Esophagus muscularis mucosa (tissue), 4 donors: ENCODE data around the gene ASIC2. TPM values are rescaled to one million over a fixed set of nuclear protein-coding genes. Genes with fewer than 3 reads are reported as not detected.

ENCODE experiments used
- DNase-seq: peaks from one replicate; pipeline ENCODE4 v3.0.0-alpha.2; 2017; ENCODE audit errors: extremely low spot score
- H3K27ac ChIP-seq, 4 donors: fragments of 200-600 bp; sonication (generic); replicated peaks in 1 of 4; 1 replicate in 3 of 4; 2 replicates in 1 of 4; pipeline ENCODE4 v1.5.1; 2016 to 2019; ENCODE audit warnings: mild to moderate bottlenecking in 1 of 4
- H3K27me3 ChIP-seq, 4 donors: fragments of 200-600 bp; sonication (generic); one replicate each; pipeline versions ENCODE4 v1.5.1 to v1.6.0; 2016 to 2019
- H3K36me3 ChIP-seq, 4 donors: fragments of 200-600 bp; sonication (generic); one replicate each; pipeline ENCODE4 v1.5.1; 2016 to 2019
- H3K4me1 ChIP-seq, 4 donors: fragments of 200-600 bp; sonication (generic); one replicate each; pipeline ENCODE4 v1.5.1; 2016 to 2019
- H3K4me3 ChIP-seq, 4 donors: fragments of 200-600 bp; sonication (generic); 1 replicate in 2 of 4; 2 replicates in 2 of 4; pipeline ENCODE4 v1.5.1; 2016 to 2019; ENCODE audit warnings: mild to moderate bottlenecking in 4 of 4, moderate library complexity in 1 of 4
- H3K9me3 ChIP-seq, 4 donors: fragments of 200-600 bp; sonication (generic); 1 replicate in 3 of 4; 2 replicates in 1 of 4; pipeline ENCODE4 v1.5.1; 2016 to 2019
- CTCF ChIP-seq, 3 experiments: fragments of 200-600 bp in 2 of 3; fragments of 450-650 bp in 1 of 3; sonication (generic) in 2 of 3; IDR thresholded peaks; one replicate each; pipeline ENCODE4 v1.5.1; 2017 to 2019; ENCODE audit warnings: antibody characterized with exemption in 3 of 3, mild to moderate bottlenecking in 2 of 3, moderate library complexity in 1 of 3
- EP300 ChIP-seq: sonication (generic); formaldehyde crosslinking; IDR thresholded peaks from one replicate; pipeline ENCODE4 v1.6.1; 2017; ENCODE audit warnings: antibody characterized with exemption
- POLR2A ChIP-seq: fragments of 450-650 bp; IDR thresholded peaks from one replicate; pipeline ENCODE4 v1.6.1; 2017; ENCODE audit warnings: antibody characterized with exemption, moderate library complexity, mild to moderate bottlenecking, low read depth
- POLR2AphosphoS5 ChIP-seq, 2 donors: sonication (generic); formaldehyde crosslinking; IDR thresholded peaks; one replicate each; pipeline ENCODE4 v1.6.1; 2017; ENCODE audit warnings: antibody characterized with exemption in 2 of 2
- WGBS: methylation state at CpG from one replicate; pipeline ENCODE4 v1.1.5; 2018; 5-methylcytosine and 5-hydroxymethylcytosine counted together
- intact Hi-C: fragments of 100-400 bp; cut with DNase I; formaldehyde crosslinking; loops from one replicate; pipeline ENCODE4 v1.15.1; 2023
- total RNA-seq, 4 donors: library from RNA; depleted of rRNA; stranded (reverse); fragments of >200 nt; gene quantifications; one replicate each; pipeline versions ENCODE4 v1.1.0 to v1.2.1, GENCODE V29; 2016

ASIC2 gene
- total RNA-seq, 4 donors from 2014 or later = 0.13 TPM; not detected in 3

GRCh38 chr17:33258296-33258695, 34.8 kb downstream of the ASIC2 start:
- H3K27me3 ChIP-seq = peaks cover 0 to 33% (median 0%) of the 10 kb centered on the region in 4 donors
- H3K4me3 ChIP-seq = no peak overlapping the region
- H3K9me3 ChIP-seq = no peaks in the 10 kb centered on the region
- no peak overlapping the region for H3K27ac ChIP-seq
- DNase-seq = no peak
- TF ChIP-seq POLR2A (no peak), EP300 (no peak), CTCF (IDR thresholded peaks at IDR 0.05) (no peak), POLR2AphosphoS5 (IDR thresholded peaks at IDR 0.05) (no peak)
- H3K36me3 ChIP-seq = no peaks in the 10 kb centered on the region
- intact Hi-C loops = no loop called here
- 63% methylated on average over 3 of the region's 3 CpGs for WGBS
- no peaks in the 10 kb centered on the region for H3K4me1 ChIP-seq

DNA sequence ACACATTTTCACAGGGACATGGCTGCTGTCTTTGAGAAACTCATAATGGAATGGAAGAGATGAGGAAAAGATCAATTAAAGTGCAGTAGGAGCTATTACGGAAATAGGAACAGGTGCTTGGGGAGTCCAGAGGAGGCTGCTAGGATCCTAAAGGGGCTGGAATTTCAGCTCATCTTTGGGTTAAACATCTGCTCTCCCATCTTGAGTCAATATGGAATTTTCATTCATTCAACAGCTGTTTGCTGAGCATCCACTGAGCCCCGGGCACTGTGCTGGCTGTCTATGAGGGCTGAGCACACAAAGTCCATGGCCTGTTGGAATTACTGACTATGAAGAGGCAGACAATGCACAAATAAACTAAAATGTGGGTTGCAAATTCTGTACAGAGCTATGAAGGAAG, 47.9 kb downstream of the ASIC2 start:
- H3K4me1 ChIP-seq = no peaks in the 10 kb centered on the region
- no peak overlapping the region for H3K4me3 ChIP-seq
- no peak for DNase-seq
- no peak for TF ChIP-seq POLR2AphosphoS5 (IDR thresholded peaks at IDR 0.05)
- TF ChIP-seq CTCF (IDR thresholded peaks at IDR 0.05) = no peak
- TF ChIP-seq POLR2A = no peak
- TF ChIP-seq EP300 = no peak
- H3K27me3 ChIP-seq = peaks cover 0 to 19% (median 0%) of the 10 kb centered on the region in 4 donors
- intact Hi-C loops = no loop called here
- no peak overlapping the region for H3K27ac ChIP-seq
- 78% methylated on average over 2 of the region's 2 CpGs for WGBS
- H3K9me3 ChIP-seq = no peaks in the 10 kb centered on the region
- H3K36me3 ChIP-seq = no peaks in the 10 kb centered on the region

DNA sequence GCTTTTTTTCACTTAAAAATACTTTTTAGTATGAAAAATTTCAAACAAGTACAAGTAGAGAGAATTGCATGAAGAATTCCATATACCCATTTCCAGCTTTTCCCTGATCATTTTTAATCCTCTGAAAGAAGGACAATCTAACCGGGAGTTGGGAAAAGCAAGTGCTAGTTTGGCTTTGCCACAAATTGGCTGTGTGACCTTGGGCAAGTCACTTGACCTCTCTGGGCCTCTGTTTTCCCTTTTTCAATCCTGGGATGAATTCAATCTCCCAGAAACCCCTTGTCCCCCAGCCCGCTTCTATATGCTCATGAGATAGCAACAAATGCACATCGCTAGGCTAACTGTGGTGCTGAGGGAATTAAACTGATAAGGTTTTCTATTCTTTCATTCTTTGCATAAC, 49.4 kb downstream of the ASIC2 start:
- no peak for DNase-seq

DNA sequence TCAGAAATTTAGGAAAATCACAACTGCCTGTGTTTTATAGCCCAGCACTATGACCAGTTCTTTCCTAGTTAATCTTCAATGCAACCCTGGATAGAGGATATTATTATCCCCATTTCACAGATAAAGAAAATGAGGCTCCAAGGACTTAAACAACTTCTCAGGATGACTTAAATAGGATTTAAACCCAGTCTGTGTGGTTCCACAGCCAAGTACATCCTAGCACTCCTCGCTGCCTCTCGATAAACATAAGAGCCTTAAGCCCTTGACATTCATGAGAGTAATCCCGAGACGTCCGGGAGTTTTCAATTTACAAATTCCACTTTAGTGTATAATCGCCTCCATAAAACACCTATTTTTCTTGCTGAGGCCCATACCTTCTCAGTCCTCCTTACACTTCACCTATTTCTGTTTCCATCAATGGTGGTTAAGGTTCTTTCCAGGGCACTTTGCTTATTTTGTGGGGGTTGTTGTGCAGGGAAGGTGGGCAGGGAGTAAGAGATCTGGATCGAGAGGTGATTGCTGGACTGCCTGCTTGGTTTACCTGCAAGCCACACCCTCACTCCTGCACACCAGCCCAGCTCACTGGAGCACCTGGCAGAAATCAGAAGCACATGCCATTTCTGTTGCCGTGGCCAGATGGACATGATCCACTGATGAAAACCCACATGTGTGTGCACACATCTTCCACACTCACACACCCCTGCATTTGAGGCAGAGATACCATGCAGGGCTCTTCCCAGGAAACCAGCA, 50.5 kb downstream of the ASIC2 start:
- H3K4me1 ChIP-seq = no peaks in the 10 kb centered on the region
- no peak for TF ChIP-seq POLR2A
- no peak for TF ChIP-seq POLR2AphosphoS5 (IDR thresholded peaks at IDR 0.05)
- no peak for TF ChIP-seq EP300
- no peak for TF ChIP-seq CTCF (IDR thresholded peaks at IDR 0.05)
- intact Hi-C loops = no loop called here
- no peaks in the 10 kb centered on the region for H3K9me3 ChIP-seq
- WGBS = 82% methylated on average over 8 of the region's 8 CpGs
- no peak for DNase-seq
- H3K36me3 ChIP-seq = no peaks in the 10 kb centered on the region
- peaks cover 0 to 19% (median 0%) of the 10 kb centered on the region in 4 donors for H3K27me3 ChIP-seq
- H3K4me3 ChIP-seq = no peak overlapping the region
- H3K27ac ChIP-seq = no peak overlapping the region

More for the DNA sequence above, 49.4 kb downstream of the ASIC2 start:
- no peaks in the 10 kb centered on the region for H3K9me3 ChIP-seq
- H3K27ac ChIP-seq = no peak overlapping the region
- TF ChIP-seq CTCF (IDR thresholded peaks at IDR 0.05) (no peak), POLR2AphosphoS5 (IDR thresholded peaks at IDR 0.05) (no peak), POLR2A (no peak), EP300 (no peak)
- 91% methylated on average over 3 of the region's 3 CpGs for WGBS
- H3K27me3 ChIP-seq = peaks cover 0 to 19% (median 0%) of the 10 kb centered on the region in 4 donors
- no peak overlapping the region for H3K4me3 ChIP-seq
- intact Hi-C loops = no loop called here
- H3K4me1 ChIP-seq = no peaks in the 10 kb centered on the region
- no peaks in the 10 kb centered on the region for H3K36me3 ChIP-seq
